GM12801 (cell line): ENCODE results near the gene GFPT1.

Source experiments
- TF ChIP-seq, protein P1 (sequence below): IDR thresholded peaks from one replicate; pipeline ENCODE4 v1.5.1; 2011; ENCODE audit warnings: control low read depth; ENCODE audit not compliant: insufficient read length; ENCODE audit errors: extremely low read depth

Gene GFPT1

DNA sequence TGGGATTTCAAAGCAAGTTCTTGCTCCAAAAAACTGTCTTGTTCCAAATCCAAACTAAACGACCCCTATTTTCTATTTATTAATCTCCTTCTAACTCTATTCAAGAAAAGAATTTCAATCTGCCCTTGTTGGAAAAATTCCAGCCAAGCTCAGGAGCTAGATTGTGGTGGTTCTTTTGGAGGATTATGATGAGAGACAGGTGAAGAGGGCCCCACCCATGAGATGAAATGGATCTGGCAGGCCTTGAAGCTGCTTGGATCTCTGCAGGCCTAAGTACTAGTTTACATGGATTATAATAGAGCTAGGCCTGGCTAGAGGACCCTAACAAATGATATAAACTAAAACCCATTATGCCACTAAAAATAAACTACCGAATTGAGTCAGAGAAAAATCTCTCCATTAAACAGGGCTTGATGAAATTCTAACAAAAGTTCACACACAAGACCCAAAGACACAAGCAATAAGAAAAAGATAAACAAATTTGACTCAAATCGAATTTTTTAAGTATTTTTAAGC, 101.6 kb downstream of the GFPT1 start:
- TF ChIP-seq, protein P1, sequence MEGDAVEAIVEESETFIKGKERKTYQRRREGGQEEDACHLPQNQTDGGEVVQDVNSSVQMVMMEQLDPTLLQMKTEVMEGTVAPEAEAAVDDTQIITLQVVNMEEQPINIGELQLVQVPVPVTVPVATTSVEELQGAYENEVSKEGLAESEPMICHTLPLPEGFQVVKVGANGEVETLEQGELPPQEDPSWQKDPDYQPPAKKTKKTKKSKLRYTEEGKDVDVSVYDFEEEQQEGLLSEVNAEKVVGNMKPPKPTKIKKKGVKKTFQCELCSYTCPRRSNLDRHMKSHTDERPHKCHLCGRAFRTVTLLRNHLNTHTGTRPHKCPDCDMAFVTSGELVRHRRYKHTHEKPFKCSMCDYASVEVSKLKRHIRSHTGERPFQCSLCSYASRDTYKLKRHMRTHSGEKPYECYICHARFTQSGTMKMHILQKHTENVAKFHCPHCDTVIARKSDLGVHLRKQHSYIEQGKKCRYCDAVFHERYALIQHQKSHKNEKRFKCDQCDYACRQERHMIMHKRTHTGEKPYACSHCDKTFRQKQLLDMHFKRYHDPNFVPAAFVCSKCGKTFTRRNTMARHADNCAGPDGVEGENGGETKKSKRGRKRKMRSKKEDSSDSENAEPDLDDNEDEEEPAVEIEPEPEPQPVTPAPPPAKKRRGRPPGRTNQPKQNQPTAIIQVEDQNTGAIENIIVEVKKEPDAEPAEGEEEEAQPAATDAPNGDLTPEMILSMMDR, result no peak

DNA sequence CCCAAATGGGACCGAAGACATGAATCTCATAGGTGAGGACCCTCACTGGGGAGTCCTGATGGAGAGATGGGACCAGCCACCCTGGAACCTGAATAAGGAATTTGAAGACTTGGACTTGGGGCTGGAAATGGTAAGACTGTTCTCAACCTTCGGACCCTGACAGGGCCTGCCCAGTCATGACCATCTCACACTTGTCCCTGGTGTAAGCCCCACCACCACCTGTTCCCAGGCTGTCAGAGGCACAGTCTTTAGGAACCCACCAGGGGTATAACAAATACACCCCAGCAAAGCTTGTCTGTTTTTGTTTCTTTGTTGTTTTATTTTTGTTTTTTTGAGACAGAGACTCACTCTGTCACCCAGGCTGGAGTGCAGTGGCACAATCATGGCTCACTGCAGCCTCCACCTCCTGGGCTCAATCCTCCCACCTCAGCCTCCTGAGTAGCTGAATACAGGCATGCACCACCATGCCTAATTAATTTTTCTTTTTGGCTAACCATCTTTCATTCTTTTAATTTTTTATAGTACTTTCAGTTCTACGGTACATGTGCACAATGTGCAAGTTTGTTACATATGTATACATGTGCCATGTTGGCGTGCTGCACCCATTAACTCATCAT, 106.1 kb downstream of the GFPT1 start:
- TF ChIP-seq, protein P1, result no peak

DNA sequence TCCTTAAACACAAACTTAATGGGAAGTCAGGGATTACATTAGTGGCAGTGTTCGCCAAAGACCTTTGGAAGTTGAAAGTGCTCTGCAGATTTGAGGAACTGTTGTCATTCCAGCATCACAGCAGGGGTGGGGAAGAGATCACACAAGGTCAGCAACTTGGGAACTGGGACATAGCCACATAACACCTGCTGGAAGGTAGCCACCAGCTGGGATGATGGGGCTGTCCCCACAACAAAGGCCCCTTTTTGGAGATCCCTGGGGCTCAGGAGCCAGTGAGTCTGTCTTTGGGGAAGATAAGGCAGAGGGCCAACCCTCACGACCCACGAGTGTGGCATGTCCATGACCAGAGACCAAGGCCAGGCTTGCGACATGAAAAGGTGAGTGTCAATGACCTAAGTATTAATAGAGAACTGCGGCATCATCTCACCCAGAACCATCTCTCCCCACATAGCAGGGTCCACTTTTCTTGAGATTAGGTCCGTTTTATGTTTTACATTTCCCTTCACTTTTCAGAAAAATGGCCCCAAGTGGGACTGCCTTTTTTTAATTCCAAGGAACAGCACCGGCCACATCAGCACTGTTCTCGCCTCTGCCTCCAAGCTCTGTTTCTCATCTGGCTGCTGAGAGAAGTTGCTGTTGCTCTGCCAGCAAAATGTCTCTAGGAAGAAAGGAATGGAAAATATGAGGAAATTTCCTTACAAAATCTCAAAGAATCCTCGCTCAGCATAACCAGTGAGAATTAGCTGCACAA, 106.9 kb downstream of the GFPT1 start:
- TF ChIP-seq, protein P1, result no peak

DNA sequence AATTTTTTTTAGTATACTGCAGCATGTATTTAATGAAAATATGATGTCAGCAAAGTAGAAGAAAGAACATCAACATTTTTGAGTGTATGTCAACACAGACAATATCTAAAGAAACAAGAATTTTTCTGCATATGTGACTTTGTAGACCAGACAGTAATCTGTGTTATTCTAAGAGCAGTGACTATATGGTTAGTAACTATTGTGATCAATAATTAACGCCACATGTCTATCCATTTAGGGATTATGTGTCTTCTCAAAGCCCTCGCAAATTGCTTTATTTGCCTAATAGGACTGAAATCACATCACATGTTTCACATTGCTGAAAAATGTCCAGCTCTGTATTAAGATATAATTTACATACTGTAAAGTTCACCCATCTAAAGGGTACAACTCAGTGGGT, 107.8 kb downstream of the GFPT1 start:
- TF ChIP-seq, protein P1, result no peak

DNA sequence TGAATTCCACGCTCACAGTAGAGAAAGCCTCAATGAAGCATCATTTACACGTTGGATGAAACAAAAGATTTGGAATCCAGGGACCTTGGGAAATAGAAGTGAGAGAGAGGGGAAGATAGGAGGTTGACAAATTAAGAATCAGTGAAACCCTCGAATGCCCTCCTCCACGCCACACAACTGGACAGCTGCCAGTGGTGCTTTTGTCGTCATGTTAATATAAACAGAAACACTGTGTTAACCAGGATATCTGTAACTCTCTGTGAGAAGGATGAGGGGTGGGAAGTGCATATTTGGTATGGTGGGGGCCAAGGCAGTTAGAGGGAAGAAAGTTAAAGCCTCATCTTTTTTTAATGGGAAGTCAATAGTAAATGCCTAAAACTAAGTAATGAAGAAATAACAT, 108.7 kb downstream of the GFPT1 start:
- TF ChIP-seq, protein P1, result no peak

DNA sequence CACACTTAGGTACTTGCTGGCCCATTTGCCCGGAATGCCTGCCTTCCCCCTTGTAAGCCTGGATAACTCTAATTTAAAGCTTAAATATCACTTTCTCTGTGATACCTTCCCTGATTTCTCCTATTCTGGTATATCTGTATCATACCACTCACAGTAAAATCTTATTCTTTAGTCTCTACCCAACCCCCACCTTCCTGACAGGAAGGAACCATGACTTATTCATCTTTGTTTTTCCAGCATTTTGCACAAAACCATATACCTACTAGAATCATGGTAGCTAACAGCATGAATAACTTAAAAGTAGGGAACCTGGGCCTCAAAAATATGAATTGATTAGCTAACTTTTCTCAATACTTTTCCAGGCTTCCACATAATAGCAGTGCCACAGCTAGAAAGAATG, 111.5 kb downstream of the GFPT1 start:
- TF ChIP-seq, protein P1, result no peak

DNA sequence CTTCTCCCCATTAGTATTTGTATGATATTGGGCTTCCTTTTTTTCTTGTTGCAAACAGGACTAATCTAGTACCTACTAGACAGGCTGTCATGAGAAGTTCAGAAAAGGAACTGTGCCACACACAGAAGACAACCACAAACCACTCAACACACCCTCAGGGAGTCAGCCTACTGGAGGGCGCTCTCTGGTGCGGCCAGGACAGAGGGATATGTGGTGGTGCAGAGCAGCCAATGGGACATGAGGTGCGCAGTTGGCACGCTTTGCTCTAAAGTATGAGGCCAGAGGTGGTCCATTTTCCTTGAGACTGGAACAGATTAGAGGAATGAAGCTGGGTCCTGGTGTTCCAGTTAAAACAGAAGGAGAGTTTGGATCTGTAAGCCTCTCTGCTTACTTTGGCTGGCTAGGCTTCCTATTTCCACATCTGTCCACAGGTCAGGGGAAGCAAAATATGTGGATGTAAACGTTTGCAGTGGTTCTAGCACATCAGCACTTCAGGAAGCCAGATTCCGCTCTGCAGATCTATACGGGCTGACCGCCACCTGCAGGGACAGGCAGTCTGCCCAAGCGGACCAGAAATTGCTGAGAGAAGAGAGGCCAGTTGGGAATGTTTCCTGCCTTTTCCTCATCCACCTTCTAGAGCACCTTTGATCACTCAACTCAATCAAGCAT, 114.1 kb downstream of the GFPT1 start:
- TF ChIP-seq, protein P1, result no peak
